Measurements from ENCODE around the gene ADSS1.

Gene ADSS1

DNA sequence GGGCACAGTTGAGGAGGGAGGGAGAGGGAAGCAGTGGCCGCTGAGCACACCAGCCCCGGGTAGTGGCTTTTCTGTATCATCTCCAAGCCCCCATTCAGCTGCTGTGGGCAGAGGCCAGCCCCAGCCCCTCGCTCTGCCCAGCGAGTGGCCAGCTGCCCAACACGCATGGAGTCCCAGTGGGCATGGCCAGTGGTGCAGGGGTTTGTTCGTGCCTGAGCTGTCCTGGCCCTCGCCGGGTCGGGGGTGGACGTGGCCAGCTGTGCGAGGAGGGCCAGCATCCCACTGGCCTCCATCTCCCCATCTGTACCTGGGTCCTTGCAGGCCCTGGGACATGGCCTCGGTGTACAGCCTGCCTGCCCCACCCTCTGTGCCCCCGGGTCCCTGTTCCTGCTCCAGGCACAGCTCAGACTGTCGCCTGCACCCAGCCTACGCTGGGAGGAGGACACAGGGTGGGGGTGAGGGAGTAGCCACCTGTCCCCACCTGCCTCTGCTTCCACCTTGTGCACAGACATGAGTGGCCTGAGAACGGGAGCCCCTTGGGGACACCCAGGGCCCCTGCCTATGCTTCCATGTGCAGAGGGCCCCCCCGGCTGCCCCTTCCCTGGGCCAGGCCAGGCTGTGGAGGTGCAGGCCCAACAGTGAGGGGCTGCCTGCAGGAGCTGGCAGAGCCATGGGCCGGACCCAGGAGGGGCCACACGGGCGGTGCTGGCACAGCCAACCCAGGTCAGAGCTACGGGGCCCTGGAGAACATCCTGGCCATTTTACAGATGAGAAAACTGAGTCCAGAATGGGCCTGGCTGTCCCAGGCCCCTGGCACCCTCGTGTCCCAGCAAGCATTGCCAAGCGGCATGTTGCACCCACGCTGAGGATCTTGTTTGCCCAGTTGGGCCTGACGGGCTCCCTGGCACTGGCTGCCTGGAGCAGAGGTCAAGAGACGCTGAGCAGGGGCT lies 30.3 kb upstream of the ADSS1 start:
- no peak overlapping the region for H3K4me3 ChIP-seq (ENCODE audit: low read length)
- H3K4me1 ChIP-seq (ENCODE audit: control insufficient read depth, low read depth, low read length), result peaks cover 13% of the 10 kb centered on the region
- H3K9ac ChIP-seq (ENCODE audit: low read length), result no peak overlapping the region
- no peak overlapping the region for H3K27ac ChIP-seq (ENCODE audit: low read depth, low read length)
- no peak overlapping the region for H3K18ac ChIP-seq (ENCODE audit: low read length)
- H3K36me3 ChIP-seq (ENCODE audit: control insufficient read depth, insufficient read depth, low read length), result peaks cover 1% of the 10 kb centered on the region
- no peak overlapping the region for H2BK15ac ChIP-seq (replicated peaks; ENCODE audit: low read depth)
- peaks cover 36% of the 10 kb centered on the region for H3K79me1 ChIP-seq (ENCODE audit: low read length)
- H3K27me3 ChIP-seq (ENCODE audit: insufficient read depth, low read length, poor library complexity), result no peaks in the 10 kb centered on the region
- peaks cover 44% of the 10 kb centered on the region for H3K79me2 ChIP-seq (ENCODE audit: control insufficient read depth, insufficient read depth, low read length)
- H3K23ac ChIP-seq (ENCODE audit: low read length), result peak overlapping the region; percentile 52
- H2BK5ac ChIP-seq (ENCODE audit: low read length), result no peak overlapping the region
- no CpG with 5 or more reads among the region's 26 CpGs for WGBS (ENCODE audit: extremely low coverage, insufficient coverage, low lambda C conversion rate)
- peak overlapping the region; percentile 9 for H3K56ac ChIP-seq (ENCODE audit: low read length)
- no peak for DNase-seq
- H4K5ac ChIP-seq (ENCODE audit: low read length), result no peak overlapping the region
- H2AK5ac ChIP-seq (ENCODE audit: low read length), result no peak overlapping the region
- H3K4me2 ChIP-seq (ENCODE audit: low read length), result no peak overlapping the region
- H3K4ac ChIP-seq (ENCODE audit: low read depth, low read length), result no peak overlapping the region
- no peak overlapping the region for H2BK120ac ChIP-seq (ENCODE audit: low read depth, low read length)
- no peak overlapping the region for H4K8ac ChIP-seq (ENCODE audit: low read depth, low read length)

DNA sequence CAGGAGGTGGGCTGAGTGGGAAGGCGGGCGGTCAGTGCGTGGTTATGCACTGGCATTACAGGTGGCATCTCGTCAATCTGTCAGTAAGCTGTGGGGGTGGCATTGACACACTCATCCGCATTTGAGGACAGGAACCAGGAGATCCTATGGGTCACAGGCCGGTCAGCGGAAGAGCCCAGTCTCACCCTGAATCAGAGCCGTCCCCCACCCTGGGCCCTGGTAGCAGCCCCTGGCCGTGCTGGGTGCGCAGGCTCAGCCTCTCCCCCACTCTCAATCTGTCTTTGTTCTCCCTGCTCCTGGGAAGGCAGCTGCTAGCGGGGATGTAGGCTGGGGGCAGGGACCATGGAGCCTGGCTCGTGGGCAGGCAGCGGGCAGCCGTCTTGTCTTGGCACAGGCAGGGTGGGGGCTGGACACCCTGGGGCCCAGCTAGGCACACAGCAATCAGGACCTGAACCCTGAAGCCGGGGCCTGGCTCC lies 29.5 kb upstream of the ADSS1 start:
- Histone ChIP-seq H2BK120ac (ENCODE audit: low read depth, low read length) (no peak overlapping the region), H2BK5ac (ENCODE audit: low read length) (no peak overlapping the region), H3K4me2 (ENCODE audit: low read length) (no peak overlapping the region), H3K56ac (ENCODE audit: low read length) (peak overlapping the region; percentile 9), H3K4me1 (ENCODE audit: control insufficient read depth, low read depth, low read length) (peaks cover 11% of the 10 kb centered on the region), H2AK5ac (ENCODE audit: low read length) (no peak overlapping the region), H3K18ac (ENCODE audit: low read length) (no peak overlapping the region), H4K8ac (ENCODE audit: low read depth, low read length) (no peak overlapping the region), H3K79me2 (ENCODE audit: control insufficient read depth, insufficient read depth, low read length) (peaks cover 44% of the 10 kb centered on the region), H3K4me3 (ENCODE audit: low read length) (no peak overlapping the region), H3K79me1 (ENCODE audit: low read length) (peaks cover 36% of the 10 kb centered on the region), H4K5ac (ENCODE audit: low read length) (no peak overlapping the region), H3K27me3 (ENCODE audit: insufficient read depth, low read length, poor library complexity) (no peaks in the 10 kb centered on the region), H3K36me3 (ENCODE audit: control insufficient read depth, insufficient read depth, low read length) (peaks cover 1% of the 10 kb centered on the region), H3K27ac (ENCODE audit: low read depth, low read length) (no peak overlapping the region), H2BK15ac (replicated peaks; ENCODE audit: low read depth) (no peak overlapping the region), H3K23ac (ENCODE audit: low read length) (no peak overlapping the region), H3K4ac (ENCODE audit: low read depth, low read length) (no peak overlapping the region), H3K9ac (ENCODE audit: low read length) (peak overlapping the region; percentile 32)
- DNase-seq, result no peak
- no CpG with 5 or more reads among the region's 15 CpGs for WGBS (ENCODE audit: extremely low coverage, insufficient coverage, low lambda C conversion rate)

DNA sequence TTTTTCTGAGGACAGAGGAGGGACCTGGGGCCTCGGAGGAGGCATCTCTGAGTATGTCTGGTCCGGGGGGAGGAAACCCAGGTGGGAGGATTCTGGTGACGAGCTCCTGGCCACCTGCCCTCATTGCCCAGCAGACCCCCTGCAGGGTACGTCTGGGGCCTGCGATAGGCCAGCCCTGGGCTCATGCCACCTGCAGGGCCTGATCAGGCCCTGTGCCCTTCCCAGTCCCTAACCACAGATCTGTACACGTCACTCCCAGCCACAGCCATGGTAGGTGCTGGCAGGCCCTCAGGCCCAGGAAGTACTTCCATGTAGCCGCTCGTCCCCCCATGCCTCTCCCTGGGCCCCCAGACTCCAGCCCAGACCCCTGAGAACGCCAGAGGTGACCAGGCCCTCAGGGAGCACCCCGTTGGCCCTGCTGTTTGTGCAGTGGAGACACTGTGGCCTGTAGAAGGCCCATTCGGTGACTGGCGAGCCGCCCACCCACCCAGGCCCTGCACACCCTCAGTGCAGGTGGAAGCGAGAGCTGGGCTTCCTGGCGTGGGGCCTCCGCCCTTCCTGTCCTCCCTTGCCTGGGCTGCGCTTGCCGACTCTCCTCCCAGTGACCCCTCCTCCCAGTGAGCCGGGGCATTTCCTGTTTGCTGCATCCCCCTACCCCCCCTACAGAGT lies 28.9 kb upstream of the ADSS1 start:
- no CpG with 5 or more reads among the region's 19 CpGs for WGBS (ENCODE audit: extremely low coverage, insufficient coverage, low lambda C conversion rate)
- Histone ChIP-seq H3K79me1 (ENCODE audit: low read length) (peaks cover 35% of the 10 kb centered on the region), H3K4me2 (ENCODE audit: low read length) (no peak overlapping the region), H2BK5ac (ENCODE audit: low read length) (no peak overlapping the region), H3K18ac (ENCODE audit: low read length) (no peak overlapping the region), H4K8ac (ENCODE audit: low read depth, low read length) (no peak overlapping the region), H3K56ac (ENCODE audit: low read length) (peak overlapping the region; percentile 68), H3K79me2 (ENCODE audit: control insufficient read depth, insufficient read depth, low read length) (peaks cover 40% of the 10 kb centered on the region), H3K36me3 (ENCODE audit: control insufficient read depth, insufficient read depth, low read length) (peaks cover 1% of the 10 kb centered on the region), H4K5ac (ENCODE audit: low read length) (no peak overlapping the region), H3K4me1 (ENCODE audit: control insufficient read depth, low read depth, low read length) (peaks cover 11% of the 10 kb centered on the region), H3K9ac (ENCODE audit: low read length) (peak overlapping the region; percentile 37), H3K4me3 (ENCODE audit: low read length) (no peak overlapping the region), H3K23ac (ENCODE audit: low read length) (no peak overlapping the region), H2BK120ac (ENCODE audit: low read depth, low read length) (no peak overlapping the region), H3K27me3 (ENCODE audit: insufficient read depth, low read length, poor library complexity) (no peaks in the 10 kb centered on the region), H3K4ac (ENCODE audit: low read depth, low read length) (no peak overlapping the region), H2AK5ac (ENCODE audit: low read length) (no peak overlapping the region), H2BK15ac (replicated peaks; ENCODE audit: low read depth) (no peak overlapping the region), H3K27ac (ENCODE audit: low read depth, low read length) (peak overlapping the region; percentile 32)
- DNase-seq, result peak; percentile 74

DNA sequence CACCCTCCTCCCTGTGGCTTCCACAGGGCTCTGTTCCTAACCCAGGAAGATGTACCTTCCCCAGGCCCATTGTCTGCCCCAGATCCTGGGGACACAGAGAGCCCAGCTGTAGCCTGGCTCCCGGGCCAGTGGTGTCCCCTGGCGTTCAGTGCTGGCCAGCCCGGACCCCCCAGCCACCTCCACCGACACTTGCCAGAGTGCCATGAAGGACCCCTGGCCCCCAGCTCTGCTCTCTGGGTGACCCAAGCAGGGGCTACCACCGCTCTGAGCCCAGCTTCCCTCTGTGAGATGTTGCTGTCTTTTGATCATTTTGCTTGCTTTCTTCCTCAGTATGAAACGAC lies 28.4 kb upstream of the ADSS1 start:
- Histone ChIP-seq H3K56ac (ENCODE audit: low read length) (peak overlapping the region; percentile 6), H3K4me3 (ENCODE audit: low read length) (no peak overlapping the region), H3K4ac (ENCODE audit: low read depth, low read length) (no peak overlapping the region), H3K9ac (ENCODE audit: low read length) (no peak overlapping the region), H2AK5ac (ENCODE audit: low read length) (no peak overlapping the region), H3K36me3 (ENCODE audit: control insufficient read depth, insufficient read depth, low read length) (peaks cover 1% of the 10 kb centered on the region), H4K8ac (ENCODE audit: low read depth, low read length) (no peak overlapping the region), H3K79me1 (ENCODE audit: low read length) (peaks cover 30% of the 10 kb centered on the region), H4K5ac (ENCODE audit: low read length) (no peak overlapping the region), H3K4me1 (ENCODE audit: control insufficient read depth, low read depth, low read length) (peaks cover 8% of the 10 kb centered on the region), H2BK5ac (ENCODE audit: low read length) (no peak overlapping the region), H3K27me3 (ENCODE audit: insufficient read depth, low read length, poor library complexity) (no peaks in the 10 kb centered on the region), H2BK120ac (ENCODE audit: low read depth, low read length) (no peak overlapping the region), H3K4me2 (ENCODE audit: low read length) (no peak overlapping the region), H2BK15ac (replicated peaks; ENCODE audit: low read depth) (no peak overlapping the region), H3K23ac (ENCODE audit: low read length) (no peak overlapping the region), H3K27ac (ENCODE audit: low read depth, low read length) (no peak overlapping the region), H3K79me2 (ENCODE audit: control insufficient read depth, insufficient read depth, low read length) (peaks cover 35% of the 10 kb centered on the region), H3K18ac (ENCODE audit: low read length) (peak overlapping the region; percentile 31)
- no CpG with 5 or more reads among the region's 6 CpGs for WGBS (ENCODE audit: extremely low coverage, insufficient coverage, low lambda C conversion rate)
- no peak for DNase-seq

DNA sequence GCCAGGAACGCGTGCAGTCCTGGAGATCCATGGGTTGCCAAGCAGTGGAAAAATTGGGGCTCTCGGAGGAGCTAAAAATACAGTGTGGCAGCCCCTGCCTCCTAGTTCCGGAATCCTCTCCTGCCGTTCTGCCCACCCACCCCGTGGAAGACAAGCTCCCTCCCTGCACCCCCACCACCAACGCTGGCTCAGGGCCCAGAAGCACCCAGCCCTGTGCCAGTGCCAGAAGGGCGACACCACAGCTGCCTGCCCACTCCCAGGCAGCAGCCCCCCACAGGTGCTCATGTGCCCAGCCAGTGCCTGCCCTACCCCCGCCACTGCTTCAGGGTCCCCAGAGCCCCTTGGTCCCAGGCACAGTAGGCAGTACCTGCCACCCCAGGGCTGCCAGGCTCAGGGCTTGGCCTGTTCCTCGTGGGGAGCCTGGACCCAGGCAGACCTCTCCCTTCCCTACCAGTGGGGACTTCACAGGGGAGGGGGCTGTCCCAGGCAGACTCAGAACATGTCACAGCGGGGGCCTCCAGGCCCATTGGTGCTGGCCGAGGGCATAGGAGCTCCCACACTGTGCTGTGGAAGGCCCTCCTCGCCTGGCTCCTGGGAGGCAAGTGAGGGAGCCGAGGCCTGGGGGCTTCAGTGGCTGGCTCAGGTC lies 27.2 kb upstream of the ADSS1 start:
- Histone ChIP-seq H4K5ac (ENCODE audit: low read length) (no peak overlapping the region), H3K79me1 (ENCODE audit: low read length) (peaks cover 25% of the 10 kb centered on the region), H3K36me3 (ENCODE audit: control insufficient read depth, insufficient read depth, low read length) (peaks cover 1% of the 10 kb centered on the region), H3K79me2 (ENCODE audit: control insufficient read depth, insufficient read depth, low read length) (peaks cover 24% of the 10 kb centered on the region), H3K4ac (ENCODE audit: low read depth, low read length) (no peak overlapping the region), H2BK5ac (ENCODE audit: low read length) (no peak overlapping the region), H3K18ac (ENCODE audit: low read length) (no peak overlapping the region), H3K9ac (ENCODE audit: low read length) (no peak overlapping the region), H3K27me3 (ENCODE audit: insufficient read depth, low read length, poor library complexity) (no peaks in the 10 kb centered on the region), H3K4me2 (ENCODE audit: low read length) (no peak overlapping the region), H3K23ac (ENCODE audit: low read length) (no peak overlapping the region), H3K4me3 (ENCODE audit: low read length) (no peak overlapping the region), H3K56ac (ENCODE audit: low read length) (no peak overlapping the region), H3K4me1 (ENCODE audit: control insufficient read depth, low read depth, low read length) (peaks cover 9% of the 10 kb centered on the region), H3K27ac (ENCODE audit: low read depth, low read length) (no peak overlapping the region), H2BK15ac (replicated peaks; ENCODE audit: low read depth) (no peak overlapping the region), H4K8ac (ENCODE audit: low read depth, low read length) (no peak overlapping the region), H2BK120ac (ENCODE audit: low read depth, low read length) (no peak overlapping the region), H2AK5ac (ENCODE audit: low read length) (no peak overlapping the region)
- DNase-seq, result no peak
- no CpG with 5 or more reads among the region's 14 CpGs for WGBS (ENCODE audit: extremely low coverage, insufficient coverage, low lambda C conversion rate)
